ENCODE results near the gene DLG2. TPM values are rescaled to one million over a fixed set of nuclear protein-coding genes. Genes with fewer than 3 reads are reported as not detected.
A peak's percentile ranks its signal among the peaks of the same experiment; 100 is the strongest.
"Not testable (repeated sequence)": the region's sequence is repeated elsewhere in the genome, so short reads cannot be mapped to it uniquely, and the experiment has no call there.

The DLG2 gene
- total and polyA plus RNA-seq, 2 of the 8 experiments (the other 6 are each of a cell fraction or from before 2014, with no cell fraction given): 1.7 to 14.3 TPM

GRCh38 chr11:83422641-83423040, 2204.5 kb downstream of the DLG2 start:
- 95% methylated on average over 5 of the region's 5 CpGs; no CpG with 5 or more reads in 1 of the 2 experiments for WGBS, 2 experiments (ENCODE audit: extremely low coverage in 1 of 2, insufficient coverage in 1 of 2, insufficient read length in 1 of 2, insufficient replicate concordance in 2 of 2, low coverage in 1 of 2, low lambda C conversion rate in 2 of 2, missing lambda C conversion rate in 1 of 2)
- not testable (repeated sequence) for H2BK120ac ChIP-seq (replicated peaks; ENCODE audit: low read depth, low read length)

More at GRCh38 chr11:83422641-83423040, 2204.5 kb downstream of the DLG2 start:
- not testable (repeated sequence) for H3K56ac ChIP-seq (replicated peaks; ENCODE audit: insufficient read length, low read depth, low read length); H4K5ac ChIP-seq (ENCODE audit: insufficient read length, low read depth, low read length); H2BK5ac ChIP-seq (ENCODE audit: low read depth, low read length); H3K4me2 ChIP-seq (ENCODE audit: insufficient read depth in 1 of 2, low read depth in 2 of 2, low read length in 2 of 2); H3K36me3 ChIP-seq (ENCODE audit: control insufficient read depth in 2 of 4, insufficient read depth in 4 of 4, low read length in 3 of 4); H3K79me2 ChIP-seq (ENCODE audit: control insufficient read depth in 1 of 2, insufficient read depth in 2 of 2, low read length in 2 of 2); H3K23ac ChIP-seq (ENCODE audit: insufficient read length); H3K14ac ChIP-seq (ENCODE audit: insufficient read length); H3K79me1 ChIP-seq (ENCODE audit: low read depth, low read length); H2AFZ ChIP-seq (ENCODE audit: low read length); H2BK12ac ChIP-seq (ENCODE audit: low read depth, low read length); H3K18ac ChIP-seq (ENCODE audit: extremely low read depth, low read length); H3K4me3 ChIP-seq (ENCODE audit: extremely low read depth in 1 of 4, insufficient read depth in 2 of 4, low read depth in 3 of 4, low read length in 4 of 4); H3K4ac ChIP-seq (replicated peaks; ENCODE audit: insufficient read length, low read depth, low read length); H4K8ac ChIP-seq (ENCODE audit: extremely low read depth, insufficient read depth, low read length); FAIRE-seq; H3K23me2 ChIP-seq (ENCODE audit: low read depth, low read length); H2BK20ac ChIP-seq (ENCODE audit: low read length); H3K27me3 ChIP-seq (replicated peaks in 1 of 4; ENCODE audit: control insufficient read depth in 3 of 4, extremely low read depth in 1 of 4, insufficient read depth in 3 of 4, low read length in 3 of 4); H3K4me1 ChIP-seq (replicated peaks in 1 of 4; ENCODE audit: control insufficient read depth in 3 of 4, insufficient read depth in 4 of 4, low read length in 3 of 4); H3K9me3 ChIP-seq (ENCODE audit: insufficient read depth in 2 of 2, low read depth in 1 of 2, low read length in 1 of 2); H4K20me1 ChIP-seq (replicated peaks in 1 of 2; ENCODE audit: control insufficient read depth in 1 of 2, insufficient read depth in 2 of 2, low read length in 2 of 2); H2AK5ac ChIP-seq (ENCODE audit: low read depth, low read length); H2BK15ac ChIP-seq (ENCODE audit: low read length); H3K9ac ChIP-seq (replicated peaks in 1 of 4; ENCODE audit: extremely low read depth in 1 of 4, low read depth in 3 of 4, low read length in 3 of 4); H3K27ac ChIP-seq (ENCODE audit: low read depth, low read length); H4K91ac ChIP-seq (replicated peaks; ENCODE audit: insufficient read length, low read length); DNase-seq (ENCODE audit: low read depth in 1 of 2, low spot score in 2 of 2)
- ChIA-PET CTCF (ENCODE audit: partially characterized antibody) (interaction anchor here (1.5 to 1.6 kb wide), 2 partner anchors 11 to 100 kb away, joined by 4 to 5 read pairs; no protein-coding TSS in a partner anchor), POLR2A (ENCODE audit: partially characterized antibody) (interaction anchor here (1.1 kb wide), 1 partner anchor 10 kb away, joined by 3 read pairs; no protein-coding TSS in a partner anchor)
- TF ChIP-seq EP300 (IDR thresholded peaks at IDR 0.05; ENCODE audit: borderline replicate concordance in 1 of 2, low read depth in 2 of 2, low read length in 2 of 2): peak in 1 of 2 experiments; percentile 58; a peak in 1 of 3 replicates
